ENCODE data around the gene SYNE2.

DNA sequence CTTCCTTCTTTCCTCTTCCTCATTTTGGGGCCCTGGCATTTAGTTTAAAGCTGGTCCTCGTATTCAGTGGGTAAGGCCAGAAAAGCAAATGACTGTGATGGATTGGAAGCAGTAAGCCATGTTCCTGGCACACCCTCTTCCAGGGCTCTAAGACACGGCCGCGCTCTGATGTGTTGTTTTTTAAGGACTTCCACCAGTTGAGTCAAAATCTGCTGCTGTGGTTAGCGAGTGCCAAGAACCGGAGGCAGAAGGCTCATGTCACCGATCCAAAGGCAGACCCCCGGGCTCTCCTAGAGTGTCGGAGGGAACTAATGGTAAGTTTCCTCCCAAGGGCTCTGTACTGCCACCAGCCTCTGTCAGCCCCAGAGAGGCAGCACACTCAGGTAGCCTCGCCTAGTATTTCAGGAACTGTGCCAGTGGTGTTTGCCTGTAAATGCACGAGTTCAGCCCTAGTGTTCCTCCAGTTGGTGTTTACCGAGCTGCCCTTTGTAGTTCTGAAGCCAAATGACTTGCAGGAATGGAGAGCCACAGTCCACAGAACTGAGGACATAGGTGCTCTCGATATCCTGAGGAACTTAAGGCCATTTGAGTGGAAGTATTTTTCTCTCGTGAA is 368.7 kb downstream of the SYNE2 start:
- TF ChIP-seq, protein P1, sequence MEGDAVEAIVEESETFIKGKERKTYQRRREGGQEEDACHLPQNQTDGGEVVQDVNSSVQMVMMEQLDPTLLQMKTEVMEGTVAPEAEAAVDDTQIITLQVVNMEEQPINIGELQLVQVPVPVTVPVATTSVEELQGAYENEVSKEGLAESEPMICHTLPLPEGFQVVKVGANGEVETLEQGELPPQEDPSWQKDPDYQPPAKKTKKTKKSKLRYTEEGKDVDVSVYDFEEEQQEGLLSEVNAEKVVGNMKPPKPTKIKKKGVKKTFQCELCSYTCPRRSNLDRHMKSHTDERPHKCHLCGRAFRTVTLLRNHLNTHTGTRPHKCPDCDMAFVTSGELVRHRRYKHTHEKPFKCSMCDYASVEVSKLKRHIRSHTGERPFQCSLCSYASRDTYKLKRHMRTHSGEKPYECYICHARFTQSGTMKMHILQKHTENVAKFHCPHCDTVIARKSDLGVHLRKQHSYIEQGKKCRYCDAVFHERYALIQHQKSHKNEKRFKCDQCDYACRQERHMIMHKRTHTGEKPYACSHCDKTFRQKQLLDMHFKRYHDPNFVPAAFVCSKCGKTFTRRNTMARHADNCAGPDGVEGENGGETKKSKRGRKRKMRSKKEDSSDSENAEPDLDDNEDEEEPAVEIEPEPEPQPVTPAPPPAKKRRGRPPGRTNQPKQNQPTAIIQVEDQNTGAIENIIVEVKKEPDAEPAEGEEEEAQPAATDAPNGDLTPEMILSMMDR (IDR thresholded peaks at IDR 0.05; ENCODE audit: insufficient read depth, low read length), result no peak
- TF ChIP-seq GABPA (IDR thresholded peaks at IDR 0.05; ENCODE audit: low read depth) (no peak), POLR2AphosphoS5 (IDR thresholded peaks at IDR 0.05; ENCODE audit: low read depth) (no peak), SPI1 (IDR thresholded peaks at IDR 0.05; ENCODE audit: borderline replicate concordance, low read depth) (peak; percentile 79)
- TF ChIP-seq, protein P2, sequence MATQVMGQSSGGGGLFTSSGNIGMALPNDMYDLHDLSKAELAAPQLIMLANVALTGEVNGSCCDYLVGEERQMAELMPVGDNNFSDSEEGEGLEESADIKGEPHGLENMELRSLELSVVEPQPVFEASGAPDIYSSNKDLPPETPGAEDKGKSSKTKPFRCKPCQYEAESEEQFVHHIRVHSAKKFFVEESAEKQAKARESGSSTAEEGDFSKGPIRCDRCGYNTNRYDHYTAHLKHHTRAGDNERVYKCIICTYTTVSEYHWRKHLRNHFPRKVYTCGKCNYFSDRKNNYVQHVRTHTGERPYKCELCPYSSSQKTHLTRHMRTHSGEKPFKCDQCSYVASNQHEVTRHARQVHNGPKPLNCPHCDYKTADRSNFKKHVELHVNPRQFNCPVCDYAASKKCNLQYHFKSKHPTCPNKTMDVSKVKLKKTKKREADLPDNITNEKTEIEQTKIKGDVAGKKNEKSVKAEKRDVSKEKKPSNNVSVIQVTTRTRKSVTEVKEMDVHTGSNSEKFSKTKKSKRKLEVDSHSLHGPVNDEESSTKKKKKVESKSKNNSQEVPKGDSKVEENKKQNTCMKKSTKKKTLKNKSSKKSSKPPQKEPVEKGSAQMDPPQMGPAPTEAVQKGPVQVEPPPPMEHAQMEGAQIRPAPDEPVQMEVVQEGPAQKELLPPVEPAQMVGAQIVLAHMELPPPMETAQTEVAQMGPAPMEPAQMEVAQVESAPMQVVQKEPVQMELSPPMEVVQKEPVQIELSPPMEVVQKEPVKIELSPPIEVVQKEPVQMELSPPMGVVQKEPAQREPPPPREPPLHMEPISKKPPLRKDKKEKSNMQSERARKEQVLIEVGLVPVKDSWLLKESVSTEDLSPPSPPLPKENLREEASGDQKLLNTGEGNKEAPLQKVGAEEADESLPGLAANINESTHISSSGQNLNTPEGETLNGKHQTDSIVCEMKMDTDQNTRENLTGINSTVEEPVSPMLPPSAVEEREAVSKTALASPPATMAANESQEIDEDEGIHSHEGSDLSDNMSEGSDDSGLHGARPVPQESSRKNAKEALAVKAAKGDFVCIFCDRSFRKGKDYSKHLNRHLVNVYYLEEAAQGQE (IDR thresholded peaks at IDR 0.05; ENCODE audit: insufficient replicate concordance, low read depth), result no peak

Measured in HL-60 (cell line).